GM21390 (cell line): ENCODE data around the gene RPRM.
"Not testable (repeated sequence)": the region's sequence is repeated elsewhere in the genome, so short reads cannot be mapped to it uniquely, and the experiment has no call there.

ENCODE experiments used
- ATAC-seq: cut with Tn5 transposase; IDR thresholded peaks from one replicate; pipeline ENCODE4 v1.9.1; 2021; ENCODE audit not compliant: unreplicated experiment

RPRM gene

DNA sequence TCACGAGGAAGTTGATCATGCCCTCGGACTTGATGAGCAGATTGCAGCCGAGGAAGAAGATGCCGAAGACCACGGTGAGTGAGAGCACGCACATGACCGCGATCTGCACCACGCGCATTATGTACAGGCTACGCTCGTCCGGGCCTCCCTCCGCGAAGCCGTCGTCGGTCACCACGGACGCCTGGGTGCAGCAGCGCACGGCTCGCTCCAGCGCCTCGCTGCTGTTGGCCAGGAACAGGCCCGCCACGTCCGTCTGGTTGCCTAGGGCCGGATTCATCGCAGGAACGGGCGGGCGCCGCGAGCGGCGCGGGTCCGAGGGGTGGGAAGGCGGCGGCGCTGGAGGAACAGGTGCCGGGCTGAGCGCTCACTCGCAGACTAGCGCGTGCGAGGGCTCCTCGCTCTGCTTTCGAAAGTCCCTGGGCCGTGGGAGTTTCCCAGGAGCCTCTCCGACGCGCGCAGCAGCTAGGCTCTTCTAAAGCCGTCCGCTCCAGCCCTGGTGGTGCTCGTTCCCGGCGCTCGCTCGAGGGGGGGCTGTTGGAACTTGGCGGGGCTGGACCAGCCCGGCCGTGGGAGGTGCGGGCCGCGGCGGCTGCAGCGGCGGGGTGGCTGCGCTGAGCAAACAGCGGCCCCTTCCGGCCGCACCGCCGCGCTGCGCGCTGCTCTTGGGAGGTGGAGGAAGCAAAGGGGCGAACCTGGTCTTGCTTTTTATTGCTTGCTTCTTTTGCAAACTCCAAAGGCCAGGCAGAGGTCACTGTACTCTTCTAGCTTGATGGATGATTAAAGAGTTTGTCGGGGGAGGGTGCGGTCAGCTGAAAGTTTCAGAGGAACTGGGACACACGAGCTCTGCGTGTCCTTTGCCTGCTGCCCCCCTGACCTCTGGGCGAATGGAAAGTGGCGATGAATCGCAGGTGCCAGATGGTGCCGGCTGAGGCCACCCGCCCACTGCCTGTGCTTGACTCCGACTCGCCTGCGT lies at the start of gene RPRM:
TSS of gene RPRM (minus strand) at position 474 of the 973 bp plus-strand sequence. CDS start at position 277, 197 bp downstream.
- ATAC-seq = peak; percentile 91

DNA sequence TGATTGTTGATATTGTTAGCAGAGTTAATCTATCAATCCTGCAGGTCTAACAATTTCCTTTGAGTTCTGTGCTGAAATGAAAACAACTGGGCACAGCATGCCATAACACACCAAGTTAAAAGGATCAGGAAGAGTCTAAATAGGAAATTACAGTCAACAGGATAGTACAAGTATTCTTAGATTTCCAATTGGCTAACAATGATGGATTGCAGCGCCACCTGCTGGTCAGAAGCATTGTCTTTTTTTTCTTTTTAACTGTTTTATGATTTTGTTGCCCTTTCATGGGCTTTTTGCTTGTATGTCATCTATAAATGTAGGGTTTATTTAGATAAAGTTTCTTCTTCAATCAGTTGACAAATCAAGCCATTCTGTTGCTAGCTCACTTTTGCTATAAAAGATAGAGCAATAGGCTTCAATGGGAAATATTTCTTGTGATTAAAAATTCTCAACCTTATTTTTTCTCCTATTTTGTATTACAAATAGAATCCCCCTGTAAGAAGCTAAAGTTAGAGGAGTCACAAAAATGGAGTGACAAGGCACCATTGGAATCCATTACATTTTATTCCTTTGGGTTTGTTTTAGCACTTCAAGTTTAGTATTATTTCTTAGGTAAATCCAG lies 40.8 kb upstream of the RPRM start:
- ATAC-seq = no peak

DNA sequence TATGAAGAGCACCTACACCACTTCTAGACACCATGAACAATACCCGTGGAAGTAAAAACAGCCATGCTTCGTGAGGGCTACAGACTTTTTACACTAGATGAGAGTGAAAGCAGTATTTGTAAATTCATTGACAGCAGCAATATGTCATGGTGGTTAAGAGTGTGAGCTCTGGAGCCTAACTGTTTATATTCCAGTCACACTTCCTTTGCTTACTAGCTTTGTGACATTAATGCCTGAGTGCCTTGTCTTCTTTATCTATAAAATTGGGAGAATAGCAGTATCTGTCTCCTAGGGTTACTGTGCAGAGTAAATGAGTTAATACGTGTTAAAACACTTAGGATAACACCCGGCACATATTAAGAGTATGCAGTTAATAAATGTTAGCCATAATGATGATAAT lies 33.8 kb upstream of the RPRM start:
- no peak for ATAC-seq

DNA sequence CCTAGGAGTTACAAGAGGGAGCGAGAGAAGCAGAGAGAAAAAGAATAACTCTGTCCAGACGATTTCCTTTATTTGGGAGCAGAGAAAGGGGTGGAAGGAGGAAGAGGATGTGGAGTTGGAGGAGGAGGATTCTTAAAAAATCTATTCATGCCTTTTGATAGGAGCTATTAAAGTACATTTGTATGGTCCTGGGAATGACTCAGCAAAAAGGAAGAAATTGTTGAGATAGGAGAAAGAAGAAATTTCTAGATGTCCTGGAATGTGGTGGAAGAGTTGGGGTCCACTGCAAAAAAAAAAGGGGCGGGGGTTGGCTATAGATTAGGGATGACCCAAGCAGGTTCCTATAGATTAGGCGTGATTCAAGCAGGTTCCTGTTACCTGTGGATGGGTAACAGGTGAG lies 32.4 kb upstream of the RPRM start:
- no peak for ATAC-seq

DNA sequence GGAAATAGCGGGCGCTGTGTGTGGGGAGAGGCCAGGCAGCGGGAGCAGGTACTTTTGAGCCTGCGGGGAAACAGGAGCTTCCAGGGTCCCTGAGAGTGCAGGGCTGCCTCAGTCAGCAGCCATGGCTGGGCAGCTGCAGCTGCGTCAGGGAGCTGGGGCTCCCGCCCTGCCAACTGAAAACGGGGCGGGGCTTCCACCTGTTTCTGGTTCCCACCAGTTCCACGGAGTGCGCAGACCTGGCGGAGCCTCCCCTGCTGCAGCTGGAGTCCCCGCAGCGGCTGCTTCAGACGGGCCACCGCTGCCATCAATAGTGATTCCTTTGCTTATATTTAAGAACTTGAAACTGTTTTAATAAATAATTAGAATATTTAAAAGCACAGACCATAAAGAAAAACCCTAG lies 30.6 kb upstream of the RPRM start:
- ATAC-seq = no peak

DNA sequence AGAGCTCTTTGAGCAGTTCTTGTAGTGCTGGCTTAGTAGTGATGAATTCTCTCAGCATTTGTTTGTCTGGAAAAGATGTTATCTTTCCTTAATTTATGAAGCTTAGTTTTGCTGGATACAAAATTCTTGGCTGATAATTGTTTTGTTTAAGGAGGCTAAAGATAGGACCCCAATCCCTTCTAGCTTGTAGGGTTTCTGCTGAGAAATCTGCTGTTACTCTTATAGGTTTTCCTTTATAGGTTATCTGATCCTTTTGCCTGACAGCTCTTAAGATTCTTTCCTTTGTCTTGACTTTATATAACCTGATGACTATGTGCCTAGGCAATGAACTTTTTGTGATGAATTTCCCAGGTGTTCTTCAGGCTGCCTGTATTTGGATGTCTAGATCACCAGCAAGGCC lies 27.9 kb upstream of the RPRM start:
- ATAC-seq = not testable (repeated sequence)

DNA sequence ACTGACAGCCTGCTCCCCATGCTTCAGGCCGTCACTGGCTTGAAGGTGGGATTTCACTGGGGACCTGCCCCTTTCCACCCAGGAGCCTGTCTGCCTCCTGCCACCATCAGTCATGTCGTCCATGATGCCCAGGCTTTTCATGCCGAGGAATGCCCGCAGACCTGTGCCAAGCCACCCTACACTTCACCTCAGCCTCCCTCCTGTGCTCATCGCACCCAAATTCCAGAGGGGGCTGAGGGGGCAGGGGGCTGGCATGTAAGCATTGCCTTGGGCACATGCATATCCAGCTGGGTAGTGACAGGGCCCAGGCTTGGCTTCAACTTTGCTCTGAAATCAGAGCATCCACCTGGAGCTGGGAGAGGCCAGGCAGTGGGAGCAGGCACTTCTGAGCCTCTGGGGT lies 20.9 kb upstream of the RPRM start:
- ATAC-seq = no peak

DNA sequence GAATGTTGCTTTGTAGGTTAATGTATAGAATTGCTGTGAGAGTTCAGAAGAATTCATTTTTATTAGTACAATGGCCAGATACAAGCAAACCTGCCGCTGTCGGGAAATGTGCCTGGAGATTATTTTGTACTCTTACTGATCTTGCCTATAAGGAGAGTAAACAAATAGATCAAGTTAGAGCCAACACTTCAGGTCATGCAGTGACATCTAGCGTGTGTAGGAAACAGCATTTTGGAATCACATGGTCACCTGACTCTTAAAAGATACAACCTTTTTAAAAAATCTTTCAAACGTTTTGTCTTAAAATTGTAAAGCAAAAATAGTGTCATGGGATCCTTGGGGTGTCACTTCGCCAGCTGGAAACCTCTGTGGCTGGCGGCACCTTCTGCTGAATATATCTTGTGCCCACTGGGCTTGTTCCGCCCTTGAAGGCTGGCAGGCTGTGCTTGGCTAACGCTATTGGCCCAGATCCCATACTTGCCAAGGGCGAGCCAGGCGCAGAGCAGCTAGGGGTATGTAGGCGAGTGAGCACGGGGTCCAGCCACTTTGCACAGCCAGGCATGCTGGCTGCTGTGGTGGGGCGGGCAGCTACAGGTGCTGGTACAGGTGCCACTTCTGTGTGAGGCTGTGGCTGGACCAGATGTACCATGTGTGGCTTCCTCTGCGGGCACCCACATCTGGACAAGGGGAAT lies 19.5 kb upstream of the RPRM start:
- ATAC-seq = no peak

DNA sequence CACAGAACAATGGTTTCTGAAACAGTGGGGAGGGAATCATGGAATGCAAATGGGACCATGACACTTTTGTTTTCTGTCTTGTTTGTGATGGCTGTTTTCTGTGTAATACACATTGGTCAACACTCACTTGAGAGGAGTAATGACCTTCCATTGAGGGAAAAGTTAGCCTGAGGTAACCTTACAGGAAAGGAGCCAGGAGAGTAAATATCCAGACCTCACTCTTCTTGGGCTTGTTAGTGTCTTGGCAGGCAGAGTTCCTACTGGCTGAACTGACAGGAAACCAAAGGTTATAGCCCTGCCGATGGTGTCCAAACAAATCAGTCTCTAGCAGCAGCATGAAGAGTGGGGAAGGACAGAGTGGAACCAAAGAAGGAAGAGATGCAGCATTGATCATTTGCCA lies 17.2 kb upstream of the RPRM start:
- no peak for ATAC-seq

DNA sequence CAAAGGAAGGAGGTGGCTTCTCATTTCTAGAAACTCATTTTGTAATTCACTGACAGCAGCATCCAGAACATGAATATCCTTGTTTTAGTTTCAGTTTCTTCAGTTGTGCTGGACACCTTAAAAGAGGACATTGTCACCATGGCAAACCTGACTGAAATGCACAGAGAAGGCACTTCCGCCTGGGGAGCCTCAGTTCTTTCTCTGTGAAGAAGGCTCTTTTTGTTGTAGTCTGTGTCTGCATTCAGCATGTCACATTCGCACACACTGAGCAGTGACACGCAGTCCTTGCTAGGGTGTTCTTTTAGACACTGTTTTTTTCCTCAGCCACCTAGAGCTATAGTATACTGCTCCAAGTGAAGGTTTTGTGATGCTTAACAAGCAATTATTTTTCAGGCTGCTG lies 9.5 kb upstream of the RPRM start:
- ATAC-seq = no peak

DNA sequence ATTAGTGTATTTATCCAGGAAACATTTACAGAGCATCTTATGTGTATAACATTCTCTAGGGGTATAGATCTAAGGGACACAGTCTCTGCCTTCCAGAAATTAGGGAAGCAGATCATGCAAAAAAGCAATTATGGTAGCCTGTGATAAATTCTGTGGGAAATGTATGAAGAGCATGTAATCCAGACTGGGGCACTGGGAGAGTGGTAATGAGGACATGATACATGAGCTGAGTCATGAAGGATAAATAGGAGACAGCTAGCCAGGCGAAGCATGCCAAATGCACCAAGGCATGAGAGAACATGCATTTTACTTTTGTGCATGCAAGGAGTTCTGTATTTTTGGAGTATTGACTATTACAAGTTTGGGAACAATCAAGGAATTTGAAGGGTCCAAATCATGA lies 8.9 kb upstream of the RPRM start:
- ATAC-seq = no peak

DNA sequence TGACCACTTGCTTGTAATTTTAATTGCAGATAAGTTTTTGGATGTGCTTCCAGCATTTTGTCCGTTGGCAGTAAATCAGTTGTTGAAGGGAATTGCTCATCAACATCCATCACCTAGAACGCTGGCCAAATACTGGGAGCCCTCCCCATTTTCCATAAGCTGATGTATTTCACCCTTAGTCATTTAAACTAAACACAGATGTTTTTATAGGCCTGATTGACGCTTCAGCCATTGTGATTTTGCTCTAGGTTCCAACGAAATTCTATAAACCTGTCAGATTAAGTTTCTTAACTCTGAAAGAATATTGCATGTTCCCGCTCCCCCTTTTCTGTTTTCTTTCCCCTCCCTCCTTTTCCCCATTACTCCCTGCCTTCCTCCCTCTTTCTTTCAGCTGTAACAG lies 1.0 kb upstream of the RPRM start:
- no peak for ATAC-seq

DNA sequence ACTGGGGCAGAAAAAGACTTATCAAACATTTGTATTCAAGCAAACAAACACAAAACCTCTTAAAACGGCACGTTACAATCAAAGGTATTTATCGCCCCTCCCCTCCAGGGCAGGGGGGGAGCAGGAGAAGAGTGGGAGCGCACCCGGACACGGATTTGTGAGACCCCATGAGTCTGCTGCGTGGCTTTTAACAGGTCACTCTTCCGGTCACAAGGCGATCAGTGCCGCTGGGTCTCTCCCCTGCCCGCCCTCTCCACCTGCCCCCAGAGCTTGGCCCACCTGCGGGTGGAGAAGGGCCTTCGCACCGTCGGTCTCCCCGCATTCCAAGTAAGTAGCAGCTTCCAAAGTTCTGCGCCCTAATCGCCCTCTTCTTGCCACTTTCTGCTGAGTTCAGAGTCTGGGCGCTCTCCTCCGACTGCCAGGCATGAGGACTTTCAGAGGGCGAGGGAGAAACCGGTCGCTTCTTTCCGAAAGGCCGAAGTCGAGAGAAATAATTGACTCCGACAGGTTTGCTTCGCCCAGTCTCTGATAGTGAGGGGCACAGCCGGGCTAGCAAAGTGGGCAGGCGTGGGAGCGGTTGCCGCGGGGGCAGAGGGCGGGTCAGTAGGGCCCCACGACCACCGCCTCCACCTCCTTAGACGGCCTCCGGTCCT lies 800 bp downstream of the RPRM start:
- no peak for ATAC-seq

DNA sequence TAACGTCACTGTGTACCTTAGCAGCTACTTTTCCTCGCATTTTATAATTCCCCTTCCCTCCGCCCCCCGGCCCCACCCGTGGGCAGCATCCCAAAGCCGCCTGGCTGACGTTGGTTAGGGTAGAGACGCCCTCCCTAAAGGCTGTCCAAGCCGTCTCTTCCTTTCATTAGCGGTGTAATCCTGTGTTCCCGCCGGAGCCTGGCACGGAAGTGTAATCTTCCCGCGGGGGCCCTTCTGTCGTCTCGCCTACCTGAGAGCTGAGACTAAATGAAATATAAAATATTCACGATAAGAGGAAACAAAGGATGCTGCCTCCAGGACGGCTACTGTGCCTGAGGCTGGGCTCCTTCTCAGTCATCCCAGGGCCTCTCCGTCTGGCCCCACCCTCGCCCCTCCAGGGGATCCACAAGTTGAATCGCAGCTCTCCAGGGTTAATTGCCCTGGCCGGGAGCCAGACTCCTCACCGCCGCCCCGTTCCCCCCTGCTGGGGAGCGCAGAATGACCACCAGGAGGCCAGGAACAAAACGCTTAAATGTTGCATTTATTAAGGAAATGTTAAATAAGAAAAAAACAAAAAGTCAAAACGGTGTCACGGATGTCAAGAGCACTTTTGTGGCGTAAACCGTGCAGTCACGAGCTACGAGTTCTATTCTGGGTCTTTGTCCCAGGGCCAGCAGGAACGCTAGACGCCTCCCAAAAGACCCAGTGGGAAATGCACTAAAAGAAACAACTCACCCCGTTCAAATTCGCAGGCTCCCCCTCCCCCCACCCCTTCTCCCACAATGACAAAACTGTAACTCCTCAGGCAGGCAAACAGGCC lies 1.5 kb downstream of the RPRM start:
- no peak for ATAC-seq

DNA sequence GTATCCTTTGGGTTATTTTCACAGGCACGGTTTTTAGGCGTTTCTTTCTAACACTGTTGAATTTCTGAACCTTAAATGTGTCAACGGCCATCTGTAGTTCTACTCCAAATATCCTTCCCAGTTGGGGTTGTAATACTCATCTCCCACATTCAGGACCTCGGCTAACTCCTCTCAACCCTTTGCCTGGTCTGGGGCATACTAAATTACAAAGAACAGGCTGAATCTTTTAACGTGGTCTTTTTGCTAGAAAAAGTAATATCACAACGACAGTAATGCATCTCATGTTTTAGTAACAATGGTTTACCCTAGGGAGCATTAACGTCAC lies 2.1 kb downstream of the RPRM start:
- no peak for ATAC-seq

DNA sequence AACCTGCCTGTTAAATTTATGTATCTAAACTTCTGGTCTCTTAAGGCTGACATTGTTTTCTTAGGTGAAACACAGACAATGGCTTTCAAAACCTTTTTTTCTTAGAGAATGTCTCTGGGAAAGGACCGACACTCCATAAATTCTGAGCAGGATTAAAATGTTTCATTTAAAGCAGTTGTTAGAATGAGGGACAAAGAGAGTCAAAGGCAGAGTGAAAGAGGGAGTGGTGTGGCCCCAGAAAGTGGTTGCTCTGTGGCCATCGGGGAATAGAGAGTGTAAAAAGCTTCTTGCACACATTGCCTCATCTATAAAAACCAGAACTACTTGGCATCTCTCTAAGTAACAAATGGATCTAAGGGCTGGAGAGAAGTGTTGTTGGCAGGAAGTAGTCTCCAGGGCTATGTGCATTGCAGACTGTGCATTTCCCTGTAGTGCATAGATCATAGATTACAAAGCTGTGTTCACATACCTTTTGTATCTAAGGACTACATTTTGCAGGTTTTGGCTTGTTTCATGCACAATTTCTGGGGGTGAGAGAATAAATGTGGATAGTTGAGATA lies 3.6 kb downstream of the RPRM start:
- no peak for ATAC-seq

DNA sequence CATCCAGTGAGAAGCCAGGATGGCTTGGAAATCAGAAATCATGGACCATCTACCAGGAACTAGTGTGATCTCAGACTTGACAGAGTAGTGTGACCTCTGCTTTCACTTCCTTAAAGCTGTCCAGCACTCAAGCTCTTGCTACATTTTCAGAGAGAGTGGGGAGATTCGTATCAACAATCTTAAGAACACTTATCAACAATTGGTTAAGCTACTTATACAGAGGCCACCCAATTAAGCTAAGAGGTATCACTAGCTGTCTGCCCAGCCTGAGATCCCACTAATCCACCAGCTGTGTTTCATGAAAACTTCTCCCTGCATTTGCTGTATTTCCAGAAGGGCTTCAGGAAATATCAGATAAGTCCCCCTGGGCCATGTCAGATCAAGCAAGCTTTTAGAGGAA lies 4.2 kb downstream of the RPRM start:
- ATAC-seq = no peak

DNA sequence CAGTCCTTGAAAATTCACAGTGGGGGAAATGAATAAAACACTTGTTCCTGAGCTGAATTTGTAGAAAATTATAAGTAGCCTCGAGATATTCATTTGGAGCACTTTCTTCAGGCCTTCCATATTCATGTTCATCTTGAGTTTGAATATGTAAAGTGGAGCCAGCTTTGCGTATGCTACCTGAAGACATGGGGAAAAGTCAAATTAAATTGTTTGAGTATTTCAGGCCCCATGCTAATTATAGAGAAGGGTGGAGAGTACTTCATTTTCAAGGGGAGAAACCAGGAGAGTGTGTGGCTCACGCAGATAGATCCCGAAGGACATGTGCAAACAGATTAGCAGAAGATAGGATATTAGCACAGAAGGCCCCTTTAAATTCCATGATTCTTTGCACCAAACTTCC lies 7.7 kb downstream of the RPRM start:
- ATAC-seq = no peak

DNA sequence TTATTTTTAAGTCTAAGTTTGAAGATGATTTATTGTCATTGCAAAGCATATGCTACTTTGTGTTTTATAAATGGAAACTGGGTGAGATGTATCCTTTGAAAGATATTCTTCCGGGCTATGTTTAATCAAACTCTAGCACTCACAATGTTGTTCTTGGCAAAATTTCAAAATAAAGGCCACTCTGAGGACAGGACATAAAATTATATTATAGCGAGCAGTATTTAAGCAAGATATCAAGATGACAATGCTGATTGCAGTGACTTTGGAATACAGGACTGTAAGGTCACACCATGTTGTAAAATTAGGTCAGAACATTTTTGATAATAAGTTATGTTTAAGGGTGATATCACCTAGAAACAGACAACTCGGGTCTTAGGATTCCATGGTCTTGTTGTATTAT lies 14.2 kb downstream of the RPRM start:
- no peak for ATAC-seq

DNA sequence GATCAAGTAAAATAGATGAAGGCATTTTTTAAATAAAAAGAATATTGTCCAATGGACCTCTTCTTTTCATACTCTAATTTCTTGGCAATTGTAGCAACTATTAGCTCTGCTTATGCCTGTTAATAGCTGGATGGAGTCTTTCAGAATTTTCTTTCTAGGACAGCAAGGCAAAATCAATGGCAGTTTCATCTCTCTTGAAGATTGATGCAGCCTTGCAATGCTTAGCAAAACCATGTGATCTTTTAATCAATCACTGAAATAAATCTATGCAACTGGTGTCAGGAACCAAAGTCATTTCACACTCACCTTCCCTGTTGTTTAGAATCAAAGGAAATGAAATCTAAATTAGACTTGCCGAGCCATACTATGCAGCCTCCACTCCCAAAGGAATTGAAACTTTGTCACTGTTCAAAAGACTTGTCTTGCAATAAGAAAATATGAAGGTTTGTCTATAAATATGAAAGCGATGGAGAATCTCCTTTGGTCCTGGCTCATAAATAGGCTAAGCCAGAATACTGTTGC lies 16.2 kb downstream of the RPRM start:
- no peak for ATAC-seq
